ENCODE data around the gene CRACR2A. TPM values are rescaled to one million over a fixed set of nuclear protein-coding genes. Genes with fewer than 3 reads are reported as not detected.

Gene CRACR2A
- total RNA-seq, 1 donor from 2014 or later = 4.4 TPM

- no peak overlapping the region for H3K27ac ChIP-seq
- no peak overlapping the region for H3K4me3 ChIP-seq
- H3K4me1 ChIP-seq = no peaks in the 10 kb centered on the region
- no peak for TF ChIP-seq CTCF (IDR thresholded peaks at IDR 0.05)
- TF ChIP-seq POLR2AphosphoS5 (IDR thresholded peaks at IDR 0.05; ENCODE audit: insufficient read depth in 1 of 2, low read depth in 1 of 2) = no peak
- TF ChIP-seq POLR2A (IDR thresholded peaks at IDR 0.05) = no peak
- intact Hi-C loops (cut with DNase I) = no loop called here
- DNase-seq (ENCODE audit: extremely low spot score in 2 of 2) = no peak
- no peaks in the 10 kb centered on the region for H3K9me3 ChIP-seq
- H3K27me3 ChIP-seq = no peaks in the 10 kb centered on the region
- no peaks in the 10 kb centered on the region for H3K36me3 ChIP-seq
Measured at GRCh38 chr12:3712209-3712992, 40.5 kb downstream of the CRACR2A start.

GRCh38 chr12:3705354-3705675, 47.6 kb downstream of the CRACR2A start:
- H3K4me1 ChIP-seq = peaks cover 8% of the 10 kb centered on the region
- no peaks in the 10 kb centered on the region for H3K9me3 ChIP-seq
- no peaks in the 10 kb centered on the region for H3K36me3 ChIP-seq
- intact Hi-C loops (cut with DNase I) = no loop called here
- TF ChIP-seq POLR2AphosphoS5 (IDR thresholded peaks at IDR 0.05; ENCODE audit: insufficient read depth in 1 of 2, low read depth in 1 of 2) (no peak), CTCF (IDR thresholded peaks at IDR 0.05) (no peak), POLR2A (IDR thresholded peaks at IDR 0.05) (no peak)
- no peak for DNase-seq (ENCODE audit: extremely low spot score in 2 of 2)
- H3K27me3 ChIP-seq = no peaks in the 10 kb centered on the region
- peak overlapping the region; percentile 55 for H3K27ac ChIP-seq
- no peak overlapping the region for H3K4me3 ChIP-seq

- Histone ChIP-seq H3K27ac (peak overlapping the region; percentile 55), H3K9me3 (no peaks in the 10 kb centered on the region), H3K4me1 (peaks cover 8% of the 10 kb centered on the region), H3K27me3 (no peaks in the 10 kb centered on the region), H3K36me3 (no peaks in the 10 kb centered on the region), H3K4me3 (peak overlapping the region in 1 of 2 donors; percentile 25)
- intact Hi-C loops (cut with DNase I) = no loop called here
- no peak for DNase-seq (ENCODE audit: extremely low spot score in 2 of 2)
- no peak for TF ChIP-seq CTCF (IDR thresholded peaks at IDR 0.05)
- no peak for TF ChIP-seq POLR2A (IDR thresholded peaks at IDR 0.05)
- TF ChIP-seq POLR2AphosphoS5 (IDR thresholded peaks at IDR 0.05; ENCODE audit: insufficient read depth in 1 of 2, low read depth in 1 of 2) = no peak
Measured at GRCh38 chr12:3704512-3705353, 48.2 kb downstream of the CRACR2A start.

- Histone ChIP-seq H3K9me3 (no peaks in the 10 kb centered on the region), H3K27ac (no peak overlapping the region), H3K36me3 (no peaks in the 10 kb centered on the region), H3K4me1 (peaks cover 8% of the 10 kb centered on the region), H3K27me3 (no peaks in the 10 kb centered on the region), H3K4me3 (no peak overlapping the region)
- intact Hi-C loops (cut with DNase I) = no loop called here
- TF ChIP-seq POLR2A (IDR thresholded peaks at IDR 0.05) = no peak
- no peak for TF ChIP-seq POLR2AphosphoS5 (IDR thresholded peaks at IDR 0.05; ENCODE audit: insufficient read depth in 1 of 2, low read depth in 1 of 2)
- TF ChIP-seq CTCF (IDR thresholded peaks at IDR 0.05) = no peak
- DNase-seq (ENCODE audit: extremely low spot score in 2 of 2) = no peak
Measured at GRCh38 chr12:3700861-3701260, 52.0 kb downstream of the CRACR2A start.
